NB4 (cell line): ENCODE measurements around the gene RAB32.

ENCODE experiments used
- DNase-seq: peaks from one replicate; pipeline ENCODE4 v3.0.0; 2010; ENCODE audit warnings: low read depth
- H3K4me3 ChIP-seq: one replicate; pipeline ENCODE4 v1.5.1; 2011; ENCODE audit warnings: mild to moderate bottlenecking, low read depth, low read length, moderate library complexity
- MYC ChIP-seq: IDR thresholded peaks from 2 replicates; pipeline ENCODE4 v1.6.1; 2011; ENCODE audit warnings: low read depth, low read length
- POLR2A ChIP-seq: IDR thresholded peaks from 2 replicates; pipeline ENCODE4 v1.6.1; 2011; ENCODE audit warnings: mild to moderate bottlenecking; ENCODE audit not compliant: insufficient read length; ENCODE audit errors: extremely low read depth
- TF ChIP-seq, protein P1 (sequence below): IDR thresholded peaks from 2 replicates; pipeline ENCODE4 v1.6.1; 2011; ENCODE audit warnings: low read depth, low read length
- TF ChIP-seq, protein P2 (sequence below): IDR thresholded peaks from one replicate; pipeline ENCODE4 v1.5.1; 2012; ENCODE audit warnings: low read depth, low read length

The RAB32 gene

DNA sequence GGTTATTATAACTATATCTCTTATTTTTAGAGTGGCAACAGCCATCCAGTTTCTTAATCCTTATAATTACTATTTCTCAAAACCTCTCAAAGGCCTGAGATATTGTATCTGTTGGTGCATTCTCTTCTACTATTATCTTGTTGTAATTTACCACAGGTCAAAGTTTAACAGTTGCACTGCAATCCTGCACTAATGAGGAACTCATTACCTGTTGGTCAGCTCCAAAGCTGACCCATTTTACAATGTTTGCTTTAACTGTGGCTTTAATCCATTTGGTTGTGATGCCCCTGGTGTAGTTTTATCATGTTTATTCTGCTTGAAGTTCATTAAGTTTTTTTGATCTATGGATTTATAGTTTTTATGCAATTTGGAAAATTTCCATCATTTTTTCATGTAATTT lies 48.8 kb downstream of the RAB32 start:
- DNase-seq: no peak
- TF ChIP-seq POLR2A (no peak), MYC (no peak)
- TF ChIP-seq, protein P1, sequence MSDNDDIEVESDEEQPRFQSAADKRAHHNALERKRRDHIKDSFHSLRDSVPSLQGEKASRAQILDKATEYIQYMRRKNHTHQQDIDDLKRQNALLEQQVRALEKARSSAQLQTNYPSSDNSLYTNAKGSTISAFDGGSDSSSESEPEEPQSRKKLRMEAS: no peak
- TF ChIP-seq, protein P2, sequence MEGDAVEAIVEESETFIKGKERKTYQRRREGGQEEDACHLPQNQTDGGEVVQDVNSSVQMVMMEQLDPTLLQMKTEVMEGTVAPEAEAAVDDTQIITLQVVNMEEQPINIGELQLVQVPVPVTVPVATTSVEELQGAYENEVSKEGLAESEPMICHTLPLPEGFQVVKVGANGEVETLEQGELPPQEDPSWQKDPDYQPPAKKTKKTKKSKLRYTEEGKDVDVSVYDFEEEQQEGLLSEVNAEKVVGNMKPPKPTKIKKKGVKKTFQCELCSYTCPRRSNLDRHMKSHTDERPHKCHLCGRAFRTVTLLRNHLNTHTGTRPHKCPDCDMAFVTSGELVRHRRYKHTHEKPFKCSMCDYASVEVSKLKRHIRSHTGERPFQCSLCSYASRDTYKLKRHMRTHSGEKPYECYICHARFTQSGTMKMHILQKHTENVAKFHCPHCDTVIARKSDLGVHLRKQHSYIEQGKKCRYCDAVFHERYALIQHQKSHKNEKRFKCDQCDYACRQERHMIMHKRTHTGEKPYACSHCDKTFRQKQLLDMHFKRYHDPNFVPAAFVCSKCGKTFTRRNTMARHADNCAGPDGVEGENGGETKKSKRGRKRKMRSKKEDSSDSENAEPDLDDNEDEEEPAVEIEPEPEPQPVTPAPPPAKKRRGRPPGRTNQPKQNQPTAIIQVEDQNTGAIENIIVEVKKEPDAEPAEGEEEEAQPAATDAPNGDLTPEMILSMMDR: no peak
- no peak overlapping the region for H3K4me3 ChIP-seq

DNA sequence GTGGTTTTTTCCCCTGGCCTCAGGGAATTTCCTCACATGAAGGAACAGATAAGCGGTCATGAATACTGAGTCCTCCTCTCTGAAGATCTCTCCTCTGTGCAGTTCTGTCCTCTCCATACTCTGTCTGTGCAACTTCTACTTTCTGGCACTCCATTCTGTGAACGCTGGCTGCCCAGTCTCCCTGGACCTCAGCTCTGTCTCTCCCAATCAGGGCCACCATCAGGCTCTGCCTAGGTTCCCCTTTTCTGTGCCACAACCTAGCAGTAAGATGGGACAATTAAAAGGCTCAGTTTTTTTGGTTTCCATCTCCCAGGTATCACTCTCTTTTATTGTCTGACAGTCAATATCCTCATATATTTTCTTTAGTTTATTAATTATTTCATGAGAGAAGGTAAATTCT lies 50.4 kb downstream of the RAB32 start:
- no peak for TF ChIP-seq MYC
- no peak for TF ChIP-seq POLR2A
- TF ChIP-seq, protein P1: no peak
- TF ChIP-seq, protein P2: no peak
- no peak overlapping the region for H3K4me3 ChIP-seq
- DNase-seq: peak; percentile 70

- H3K4me3 ChIP-seq: no peak overlapping the region
- TF ChIP-seq, protein P1: no peak
- TF ChIP-seq, protein P2: no peak
- TF ChIP-seq POLR2A (no peak), MYC (no peak)
- DNase-seq: peak; percentile 54
Observed at GRCh38 chr6:146594495-146594894, 50.9 kb downstream of the RAB32 start.

- DNase-seq: peak; percentile 96
- H3K4me3 ChIP-seq: no peak overlapping the region
- TF ChIP-seq, protein P2: no peak
- no peak for TF ChIP-seq POLR2A
- no peak for TF ChIP-seq MYC
- TF ChIP-seq, protein P1: no peak
Observed at GRCh38 chr6:146595972-146596731, 52.5 kb downstream of the RAB32 start.

GRCh38 chr6:146598772-146599405 lies 55.3 kb downstream of the RAB32 start, which contains the start of gene ADGB:
Gene ADGB, plus strand, starts transcription at chr6:146598972. Its CDS starts 69 bp downstream, at chr6:146599041.
- peak; percentile 86 for DNase-seq
- peak within 1 kb of the TSS; percentile 60 for H3K4me3 ChIP-seq
- no peak for TF ChIP-seq MYC

DNA sequence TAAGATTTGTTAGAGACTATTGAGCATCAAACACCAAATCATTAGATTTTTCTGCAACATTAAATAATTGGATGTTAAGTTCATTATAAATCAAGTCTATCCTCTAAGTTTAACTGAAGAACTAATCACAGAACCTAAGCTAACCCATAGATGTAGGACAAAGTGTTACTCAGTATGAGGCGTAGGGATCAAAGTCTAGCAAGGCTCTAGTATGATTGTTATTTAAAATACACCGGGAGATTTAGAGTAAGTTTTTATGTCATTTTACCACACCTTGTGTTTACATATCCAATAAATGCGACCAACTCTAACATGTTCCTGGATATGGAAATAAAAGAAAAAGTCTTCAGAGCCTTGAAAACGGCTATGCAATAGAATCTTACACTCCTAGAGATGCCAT lies 57.7 kb downstream of the RAB32 start:
- no peak for DNase-seq
- TF ChIP-seq, protein P1: no peak
- TF ChIP-seq MYC (no peak), POLR2A (no peak)
- TF ChIP-seq, protein P2: no peak
- no peak overlapping the region for H3K4me3 ChIP-seq
